Pons (tissue), 1 donor: ENCODE measurements around the gene RAX2.
"Not testable (repeated sequence)": the region's sequence is repeated elsewhere in the genome, so short reads cannot be mapped to it uniquely, and the experiment has no call there.

ENCODE experiments used
- DNase-seq: peaks from one replicate; pipeline ENCODE4 v3.0.0-alpha.2; 2016; ENCODE audit warnings: low spot score

RAX2 gene

GRCh38 chr19:3778104-3778867, 6.3 kb upstream of the RAX2 start:
- no peak for DNase-seq

DNA sequence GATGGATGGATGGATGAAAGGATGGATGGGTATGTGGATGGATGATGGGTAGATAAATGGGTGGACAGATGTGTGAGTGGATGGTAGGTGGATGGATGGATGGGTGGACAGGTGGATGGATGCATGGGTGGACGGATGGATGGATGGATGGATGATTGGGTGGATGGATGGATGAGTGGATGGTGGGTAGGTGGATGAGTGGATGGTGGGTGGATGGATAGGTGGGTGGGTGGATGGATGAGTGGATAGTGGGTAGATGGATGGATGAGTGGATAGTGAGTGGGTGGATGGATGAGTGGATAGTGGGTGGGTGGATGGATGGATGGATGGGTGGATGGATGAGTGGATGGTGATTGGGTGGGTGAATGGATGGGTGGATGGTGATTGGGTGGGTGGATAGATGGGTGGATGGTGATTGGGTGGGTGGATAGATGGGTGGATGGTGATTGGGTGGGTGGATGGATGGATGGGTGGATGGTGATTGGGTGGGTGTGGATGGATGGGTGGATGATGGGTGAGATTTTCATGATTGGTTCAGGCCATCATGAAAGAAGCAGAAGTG, 4.5 kb upstream of the RAX2 start:
- no peak for DNase-seq

GRCh38 chr19:3775831-3776230, 3.8 kb upstream of the RAX2 start:
- no peak for DNase-seq

GRCh38 chr19:3775374-3775711, 3.3 kb upstream of the RAX2 start:
- DNase-seq = no peak

- DNase-seq = no peak
These were observed 2.8 kb upstream of the RAX2 start for GRCh38 chr19:3774621-3775373.

DNA sequence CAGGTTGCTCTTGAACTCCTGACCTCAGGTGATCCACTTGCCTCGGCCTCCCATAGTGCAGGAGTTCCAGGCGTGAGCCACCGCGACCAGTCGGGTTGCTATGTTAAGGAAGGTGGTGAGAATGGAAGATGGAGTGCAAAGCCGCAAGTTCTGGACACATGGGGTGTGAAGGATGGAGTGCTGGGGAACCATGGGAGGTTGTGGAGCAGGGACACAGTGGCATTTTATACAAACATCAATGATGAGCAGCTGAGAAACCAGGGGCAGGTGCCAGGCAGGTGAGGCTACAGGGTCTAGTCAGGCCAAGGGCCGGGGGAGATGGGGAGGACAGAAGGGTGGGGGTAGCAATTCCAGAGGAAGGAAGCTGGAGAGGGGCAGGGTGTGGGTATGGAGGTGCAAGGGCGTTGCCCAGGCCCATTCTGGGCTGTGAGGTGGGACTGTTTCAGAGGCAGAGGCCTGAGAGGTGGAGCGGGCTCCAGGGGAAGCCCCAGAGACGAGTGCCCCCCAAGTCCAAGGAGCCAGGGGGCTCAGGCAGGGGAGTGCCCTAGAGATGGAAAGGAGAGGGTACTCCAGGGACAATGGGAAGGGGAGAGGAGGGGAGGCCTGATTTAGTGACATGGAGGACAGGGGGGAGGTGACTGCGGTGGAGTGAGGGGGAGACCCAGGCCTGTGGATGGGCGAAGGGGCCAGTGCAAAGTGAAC, 1.9 kb upstream of the RAX2 start:
- no peak for DNase-seq

GRCh38 chr19:3771000-3771905, 775 bp downstream of the RAX2 start:
- DNase-seq = no peak

GRCh38 chr19:3770136-3770999, 1.7 kb downstream of the RAX2 start:
- no peak for DNase-seq

GRCh38 chr19:3769494-3769893, 2.5 kb downstream of the RAX2 start:
- DNase-seq = no peak

GRCh38 chr19:3768748-3769099, 3.3 kb downstream of the RAX2 start:
- no peak for DNase-seq

DNA sequence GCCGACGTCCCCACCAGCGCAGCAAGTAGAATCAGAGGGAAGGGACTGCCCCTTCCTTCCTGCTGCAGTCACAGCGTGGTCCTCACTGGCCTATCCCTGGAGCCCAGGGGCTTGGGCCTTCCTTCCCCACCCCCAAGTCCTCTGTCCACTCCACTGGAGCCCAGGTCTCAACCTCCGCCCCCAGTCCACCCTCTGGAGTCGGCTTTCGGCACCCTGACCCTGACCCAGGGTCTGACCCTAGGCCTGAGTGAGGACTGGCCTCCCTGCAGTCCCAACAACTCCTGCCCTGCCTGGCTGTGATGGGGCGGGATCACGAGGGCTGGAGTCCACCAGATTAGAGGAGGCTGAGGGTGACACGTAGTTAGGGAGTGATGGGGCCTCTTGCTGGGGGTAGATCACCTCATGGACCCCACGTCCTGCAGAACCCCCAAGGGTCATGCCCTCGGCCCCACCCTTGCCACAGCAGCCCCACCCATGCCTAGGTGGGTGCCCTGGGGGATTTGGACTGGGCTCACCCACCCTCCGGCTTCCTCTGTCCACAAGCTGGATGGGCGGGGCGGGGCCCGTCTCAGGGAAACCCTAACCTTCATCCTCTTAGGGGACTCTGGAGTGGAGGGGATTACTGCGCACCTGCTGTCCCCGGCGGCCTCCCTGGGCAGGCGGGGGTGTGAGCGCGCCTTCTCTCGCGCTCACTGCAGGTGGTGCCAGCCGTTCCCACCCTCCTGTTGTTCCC, 3.8 kb downstream of the RAX2 start:
- DNase-seq = no peak

GRCh38 chr19:3767050-3767449, 5.0 kb downstream of the RAX2 start:
- DNase-seq = no peak

DNA sequence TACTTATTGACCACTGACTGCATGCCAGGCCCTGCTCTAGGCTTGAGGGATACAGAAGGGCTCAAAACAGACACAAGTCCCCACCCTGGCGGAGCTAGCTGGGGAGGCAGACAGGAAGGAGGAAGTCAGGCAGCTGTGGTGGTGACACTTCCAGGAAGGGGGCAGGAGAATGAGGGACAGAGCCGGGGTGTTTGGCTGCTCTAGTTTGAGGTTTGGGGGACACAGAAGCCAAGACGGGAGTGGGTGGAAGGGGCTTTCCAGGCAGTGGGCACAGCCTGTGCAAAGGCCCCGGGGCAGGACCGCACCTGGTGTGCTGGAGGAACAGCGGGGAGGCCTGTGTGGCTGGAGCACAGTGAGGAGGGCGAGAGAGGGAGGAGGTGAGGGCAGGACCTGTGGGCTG, 5.5 kb downstream of the RAX2 start:
- no peak for DNase-seq

GRCh38 chr19:3765757-3766156, 6.3 kb downstream of the RAX2 start:
- DNase-seq = not testable (repeated sequence)

- no peak for DNase-seq
These were observed 6.9 kb downstream of the RAX2 start for GRCh38 chr19:3765121-3765520.

- DNase-seq = peak; percentile 100
These were observed 9.2 kb downstream of the RAX2 start, which contains the start of gene MRPL54 for GRCh38 chr19:3762501-3763459. MRPL54 (plus strand) TSS chr19:3762682; CDS start chr19:3762701, 19 bp downstream.

DNA sequence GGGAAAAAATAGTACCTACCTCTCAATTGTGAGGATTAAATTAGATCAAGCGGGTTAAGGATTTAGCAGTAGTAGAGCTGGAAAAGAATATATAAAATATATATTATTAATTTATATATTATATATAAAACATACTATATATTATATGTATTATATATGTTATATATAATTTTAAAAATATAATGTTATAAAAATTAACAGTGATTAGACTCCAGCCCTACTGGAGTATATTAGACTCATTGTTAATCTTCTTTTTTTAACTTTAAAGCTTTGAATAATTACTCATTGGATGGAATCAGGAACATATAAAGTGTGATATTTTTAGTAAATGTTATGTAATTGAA, 9.9 kb downstream of the RAX2 start:
- DNase-seq = no peak

- DNase-seq = peak; percentile 88
These were observed 10.5 kb downstream of the RAX2 start, which contains the start of gene APBA3 for GRCh38 chr19:3761382-3762129. APBA3 (minus strand) TSS chr19:3761692; CDS start chr19:3760264, 1,428 bp downstream.
